HEK293 (cell line): ENCODE measurements around the gene SNAI1.

Experiments
- OVOL3 ChIP-seq: fragments of 450-650 bp; formaldehyde crosslinking; IDR thresholded peaks from 2 replicates; pipeline ENCODE4 v1.5.1; 2016; ENCODE audit warnings: missing biosample characterization, missing genetic modification characterization
- ZBTB7A ChIP-seq: fragments of 450-650 bp; formaldehyde crosslinking; IDR thresholded peaks from 2 replicates; pipeline ENCODE4 v1.5.1; 2016; ENCODE audit warnings: low read depth, missing biosample characterization, missing genetic modification characterization
- ZNF121 ChIP-seq: fragments of 450-650 bp; formaldehyde crosslinking; IDR thresholded peaks from 2 replicates; pipeline ENCODE4 v1.5.1; 2016; ENCODE audit warnings: missing biosample characterization, missing genetic modification characterization
- ZNF274 ChIP-seq, 2 experiments: fragments of 200-500 bp in 1 of 2; fragments of 450-650 bp in 1 of 2; sonication (Bioruptor generic) in 1 of 2; formaldehyde crosslinking in 1 of 2; IDR thresholded peaks; 2 replicates each; pipeline versions ENCODE4 v1.5.1 to v1.6.1; 2014 to 2016; ENCODE audit warnings: borderline replicate concordance in 1 of 2, inconsistent platforms in 1 of 2, low read length in 1 of 2, missing biosample characterization in 1 of 2, missing genetic modification characterization in 1 of 2
- ZNF530 ChIP-seq: fragments of 450-650 bp; formaldehyde crosslinking; IDR thresholded peaks from 2 replicates; pipeline ENCODE4 v1.5.1; 2016; ENCODE audit warnings: low read depth, missing biosample characterization, missing genetic modification characterization
- ZNF701 ChIP-seq: fragments of 450-650 bp; formaldehyde crosslinking; IDR thresholded peaks from 2 replicates; pipeline ENCODE4 v1.5.1; 2016; ENCODE audit warnings: missing biosample characterization, missing genetic modification characterization
- TF ChIP-seq, protein P1 (sequence below): fragments of 450-650 bp; formaldehyde crosslinking; IDR thresholded peaks from 2 replicates; pipeline ENCODE4 v1.5.1; 2016; ENCODE audit warnings: missing biosample characterization, missing genetic modification characterization

DNA sequence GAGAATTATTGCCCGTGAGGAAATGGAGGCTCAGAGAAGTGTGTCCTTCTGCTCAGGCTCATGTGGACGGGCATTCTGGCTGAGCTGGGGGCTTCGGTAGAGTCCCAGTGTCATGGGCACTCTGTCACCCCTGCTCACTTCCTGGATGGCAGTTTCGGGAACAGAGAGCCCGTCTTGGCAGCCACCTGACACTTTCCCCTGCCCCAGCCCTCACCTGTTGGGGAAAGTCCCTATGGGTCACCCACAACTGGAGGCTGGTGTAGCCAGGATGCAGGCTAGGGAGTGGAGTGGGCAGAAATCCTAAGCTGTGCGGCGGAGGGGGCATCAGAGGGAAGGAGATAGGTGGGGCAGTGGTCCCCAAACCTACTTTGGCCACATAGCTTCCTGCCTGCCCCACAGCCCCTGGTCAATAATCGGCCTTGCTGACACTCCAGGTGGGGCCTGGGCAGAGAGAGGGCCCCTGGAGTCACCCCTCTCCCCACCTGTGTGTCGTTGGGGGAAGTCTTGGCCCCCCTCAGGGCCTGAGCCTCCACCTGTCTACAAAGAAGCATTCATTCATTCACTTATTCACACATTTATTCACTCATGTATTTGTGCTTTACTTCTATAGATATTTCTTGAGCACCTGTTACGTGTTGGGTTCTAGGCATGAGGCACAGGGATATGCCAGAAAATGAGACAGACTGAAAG, 40.5 kb downstream of the SNAI1 start:
- no peak for TF ChIP-seq ZNF121
- TF ChIP-seq, protein P1, sequence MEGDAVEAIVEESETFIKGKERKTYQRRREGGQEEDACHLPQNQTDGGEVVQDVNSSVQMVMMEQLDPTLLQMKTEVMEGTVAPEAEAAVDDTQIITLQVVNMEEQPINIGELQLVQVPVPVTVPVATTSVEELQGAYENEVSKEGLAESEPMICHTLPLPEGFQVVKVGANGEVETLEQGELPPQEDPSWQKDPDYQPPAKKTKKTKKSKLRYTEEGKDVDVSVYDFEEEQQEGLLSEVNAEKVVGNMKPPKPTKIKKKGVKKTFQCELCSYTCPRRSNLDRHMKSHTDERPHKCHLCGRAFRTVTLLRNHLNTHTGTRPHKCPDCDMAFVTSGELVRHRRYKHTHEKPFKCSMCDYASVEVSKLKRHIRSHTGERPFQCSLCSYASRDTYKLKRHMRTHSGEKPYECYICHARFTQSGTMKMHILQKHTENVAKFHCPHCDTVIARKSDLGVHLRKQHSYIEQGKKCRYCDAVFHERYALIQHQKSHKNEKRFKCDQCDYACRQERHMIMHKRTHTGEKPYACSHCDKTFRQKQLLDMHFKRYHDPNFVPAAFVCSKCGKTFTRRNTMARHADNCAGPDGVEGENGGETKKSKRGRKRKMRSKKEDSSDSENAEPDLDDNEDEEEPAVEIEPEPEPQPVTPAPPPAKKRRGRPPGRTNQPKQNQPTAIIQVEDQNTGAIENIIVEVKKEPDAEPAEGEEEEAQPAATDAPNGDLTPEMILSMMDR (tag by site-specific recombination) = no peak
- TF ChIP-seq ZNF701 = no peak
- TF ChIP-seq ZBTB7A (tag by site-specific recombination) = no peak
- TF ChIP-seq ZNF274 (IDR thresholded peaks at IDR 0.05; ENCODE audit: low read length) = no peak
- TF ChIP-seq ZNF274 (tag by site-specific recombination; IDR thresholded peaks at IDR 0.05; ENCODE audit: borderline replicate concordance) = no peak
- TF ChIP-seq OVOL3 (tag by site-specific recombination) = no peak
- no peak for TF ChIP-seq ZNF530 (tag by site-specific recombination)
